AG10803 (cell line): ENCODE results near the gene RAB3GAP2.
"Not testable (repeated sequence)": the region's sequence is repeated elsewhere in the genome, so short reads cannot be mapped to it uniquely, and the experiment has no call there.

ENCODE experiments used
- DNase-seq: peaks from one replicate; pipeline ENCODE4 v3.0.0; 2010; ENCODE audit warnings: low read depth
- H3K4me3 ChIP-seq: 2 replicates; pipeline ENCODE4 v1.5.1; 2011; ENCODE audit warnings: mild to moderate bottlenecking, low read length, control low read depth
- TF ChIP-seq, protein P1 (sequence below): conservative IDR thresholded peaks from 2 replicates; pipeline ENCODE4 v1.5.1; 2011; ENCODE audit warnings: mild to moderate bottlenecking, low read length, control low read depth, inconsistent platforms

Gene RAB3GAP2

DNA sequence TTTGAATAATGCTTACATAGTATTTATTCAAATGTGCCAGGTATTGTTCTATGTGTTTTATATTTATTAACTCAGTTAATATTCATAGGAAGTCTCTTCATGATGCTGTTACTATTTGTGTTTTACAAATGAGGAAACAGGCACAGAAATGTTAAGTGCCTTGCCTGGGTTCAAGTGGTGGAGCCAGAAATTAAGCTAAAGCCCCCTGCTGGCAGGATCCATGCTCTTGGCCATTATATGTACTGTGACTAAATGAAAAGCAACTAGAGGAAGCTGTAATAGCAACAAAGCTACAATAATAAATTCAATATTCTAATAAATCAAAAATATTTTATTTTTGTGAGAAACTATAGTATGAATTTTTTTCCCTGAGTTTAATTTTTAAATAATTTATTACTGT lies 148.4 kb downstream of the RAB3GAP2 start:
- no peak for DNase-seq
- no peak overlapping the region for H3K4me3 ChIP-seq
- TF ChIP-seq, protein P1, sequence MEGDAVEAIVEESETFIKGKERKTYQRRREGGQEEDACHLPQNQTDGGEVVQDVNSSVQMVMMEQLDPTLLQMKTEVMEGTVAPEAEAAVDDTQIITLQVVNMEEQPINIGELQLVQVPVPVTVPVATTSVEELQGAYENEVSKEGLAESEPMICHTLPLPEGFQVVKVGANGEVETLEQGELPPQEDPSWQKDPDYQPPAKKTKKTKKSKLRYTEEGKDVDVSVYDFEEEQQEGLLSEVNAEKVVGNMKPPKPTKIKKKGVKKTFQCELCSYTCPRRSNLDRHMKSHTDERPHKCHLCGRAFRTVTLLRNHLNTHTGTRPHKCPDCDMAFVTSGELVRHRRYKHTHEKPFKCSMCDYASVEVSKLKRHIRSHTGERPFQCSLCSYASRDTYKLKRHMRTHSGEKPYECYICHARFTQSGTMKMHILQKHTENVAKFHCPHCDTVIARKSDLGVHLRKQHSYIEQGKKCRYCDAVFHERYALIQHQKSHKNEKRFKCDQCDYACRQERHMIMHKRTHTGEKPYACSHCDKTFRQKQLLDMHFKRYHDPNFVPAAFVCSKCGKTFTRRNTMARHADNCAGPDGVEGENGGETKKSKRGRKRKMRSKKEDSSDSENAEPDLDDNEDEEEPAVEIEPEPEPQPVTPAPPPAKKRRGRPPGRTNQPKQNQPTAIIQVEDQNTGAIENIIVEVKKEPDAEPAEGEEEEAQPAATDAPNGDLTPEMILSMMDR = no peak

- TF ChIP-seq, protein P1 = no peak
- DNase-seq = no peak
- no peak overlapping the region for H3K4me3 ChIP-seq
Observed at GRCh38 chr1:220123066-220123465, 149.2 kb downstream of the RAB3GAP2 start.

DNA sequence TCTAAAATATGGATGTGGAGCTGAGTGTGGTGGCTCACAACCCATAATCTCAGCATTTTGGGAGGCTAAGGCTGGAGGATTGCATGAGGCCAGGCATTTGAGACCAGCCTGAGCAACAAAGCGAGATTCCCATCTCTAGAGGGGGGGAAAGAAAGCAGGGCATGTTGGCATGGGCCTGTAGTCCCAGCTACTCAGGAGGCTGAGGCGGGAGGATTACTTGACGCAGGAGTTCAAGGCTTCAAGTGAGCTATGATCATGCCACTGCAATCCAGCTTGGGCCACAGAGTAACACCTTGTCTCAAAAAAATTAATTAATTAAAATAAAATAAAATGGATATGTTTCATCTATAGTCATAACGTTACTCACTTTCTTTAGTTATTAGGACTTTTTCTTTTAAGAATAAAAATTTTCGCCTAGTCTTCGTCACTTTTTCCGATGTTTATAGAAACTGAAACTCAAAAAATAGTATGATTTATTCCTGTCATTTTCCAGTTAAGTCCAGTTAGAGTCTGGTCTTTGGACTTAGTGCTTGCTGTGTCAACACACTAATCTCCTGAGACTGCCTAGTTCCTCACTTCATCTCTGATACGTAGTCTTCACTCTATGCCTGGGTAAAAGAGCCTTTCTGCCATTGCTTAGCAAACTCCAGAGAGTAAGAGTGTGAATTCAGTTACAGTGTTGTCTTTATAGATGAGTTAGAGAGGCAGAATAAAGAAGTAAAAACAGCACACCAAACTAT lies 150.3 kb downstream of the RAB3GAP2 start:
- TF ChIP-seq, protein P1 = no peak
- no peak for DNase-seq
- H3K4me3 ChIP-seq = no peak overlapping the region

GRCh38 chr1:220119043-220119512 lies 153.2 kb downstream of the RAB3GAP2 start:
- TF ChIP-seq, protein P1 = no peak
- no peak overlapping the region for H3K4me3 ChIP-seq
- DNase-seq = no peak

GRCh38 chr1:220113136-220113695 lies 159.0 kb downstream of the RAB3GAP2 start:
- TF ChIP-seq, protein P1 = peak; percentile 56
- H3K4me3 ChIP-seq = no peak overlapping the region
- DNase-seq = peak; percentile 26

GRCh38 chr1:220112600-220112999 lies 159.7 kb downstream of the RAB3GAP2 start:
- DNase-seq, H3K4me3 ChIP-seq: not testable (repeated sequence)

- not testable (repeated sequence) for DNase-seq, H3K4me3 ChIP-seq
Observed at GRCh38 chr1:220110473-220110872, 161.8 kb downstream of the RAB3GAP2 start.

DNA sequence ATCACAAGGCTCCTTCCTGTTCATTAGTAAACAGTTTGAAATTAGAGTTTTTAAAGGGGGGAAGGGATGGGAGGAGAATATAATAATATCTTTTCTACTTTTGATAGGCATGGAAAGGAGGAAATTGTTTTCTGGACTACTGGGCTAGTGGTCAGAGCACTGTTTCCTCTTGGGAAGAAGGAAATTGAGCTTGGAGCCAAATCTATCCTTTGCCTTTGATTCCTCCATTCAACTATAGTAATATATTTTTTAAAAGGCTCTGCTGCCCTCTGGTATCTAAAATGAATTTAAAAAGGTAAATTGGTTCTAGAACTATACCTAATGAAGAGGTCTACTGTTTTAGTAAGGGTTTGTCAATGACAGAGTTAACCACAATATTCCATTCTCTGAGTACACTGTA lies 172.4 kb downstream of the RAB3GAP2 start:
- no peak overlapping the region for H3K4me3 ChIP-seq
- TF ChIP-seq, protein P1 = no peak
- DNase-seq = no peak
